ENCODE results near the gene SLBP.

SLBP gene

GRCh38 chr4:1653776-1654175 is 58.3 kb downstream of the SLBP start:
- TF ChIP-seq SIN3A (IDR thresholded peaks at IDR 0.05; ENCODE audit: borderline replicate concordance, insufficient read depth, low read length), result no peak
- TF ChIP-seq TAF1 (IDR thresholded peaks at IDR 0.05; ENCODE audit: borderline replicate concordance, insufficient read depth, low read length), result no peak
- no peak for TF ChIP-seq POLR2AphosphoS5 (IDR thresholded peaks at IDR 0.05; ENCODE audit: low read depth, low read length)
- TF ChIP-seq FOXP2 (optimal IDR thresholded peaks at IDR 0.05; ENCODE audit: borderline replicate concordance, extremely low read depth, extremely low read length, insufficient read depth), result no peak
- TF ChIP-seq REST (IDR thresholded peaks at IDR 0.05; ENCODE audit: insufficient read depth in 1 of 2, low read depth in 2 of 2, low read length in 2 of 2), result no peak

- no peak for TF ChIP-seq TAF1 (IDR thresholded peaks at IDR 0.05; ENCODE audit: borderline replicate concordance, insufficient read depth, low read length)
- no peak for TF ChIP-seq REST (IDR thresholded peaks at IDR 0.05; ENCODE audit: insufficient read depth in 1 of 2, low read depth in 2 of 2, low read length in 2 of 2)
Measured at GRCh38 chr4:1652088-1652487, 60.0 kb downstream of the SLBP start.

GRCh38 chr4:1651609-1652008 is 60.5 kb downstream of the SLBP start:
- TF ChIP-seq POLR2AphosphoS5 (IDR thresholded peaks at IDR 0.05; ENCODE audit: low read depth, low read length) (no peak), TAF1 (IDR thresholded peaks at IDR 0.05; ENCODE audit: borderline replicate concordance, insufficient read depth, low read length) (no peak), FOXP2 (optimal IDR thresholded peaks at IDR 0.05; ENCODE audit: borderline replicate concordance, extremely low read depth, extremely low read length, insufficient read depth) (no peak), SIN3A (IDR thresholded peaks at IDR 0.05; ENCODE audit: borderline replicate concordance, insufficient read depth, low read length) (no peak), REST (IDR thresholded peaks at IDR 0.05; ENCODE audit: insufficient read depth in 1 of 2, low read depth in 2 of 2, low read length in 2 of 2) (no peak)

- TF ChIP-seq SIN3A (IDR thresholded peaks at IDR 0.05; ENCODE audit: borderline replicate concordance, insufficient read depth, low read length), result no peak
- TF ChIP-seq REST (IDR thresholded peaks at IDR 0.05; ENCODE audit: insufficient read depth in 1 of 2, low read depth in 2 of 2, low read length in 2 of 2), result no peak
- no peak for TF ChIP-seq POLR2AphosphoS5 (IDR thresholded peaks at IDR 0.05; ENCODE audit: low read depth, low read length)
- TF ChIP-seq TAF1 (IDR thresholded peaks at IDR 0.05; ENCODE audit: borderline replicate concordance, insufficient read depth, low read length), result no peak
- no peak for TF ChIP-seq FOXP2 (optimal IDR thresholded peaks at IDR 0.05; ENCODE audit: borderline replicate concordance, extremely low read depth, extremely low read length, insufficient read depth)
Measured at GRCh38 chr4:1648962-1649361, 63.2 kb downstream of the SLBP start.

- TF ChIP-seq FOXP2 (optimal IDR thresholded peaks at IDR 0.05; ENCODE audit: borderline replicate concordance, extremely low read depth, extremely low read length, insufficient read depth) (no peak), TAF1 (IDR thresholded peaks at IDR 0.05; ENCODE audit: borderline replicate concordance, insufficient read depth, low read length) (no peak), POLR2AphosphoS5 (IDR thresholded peaks at IDR 0.05; ENCODE audit: low read depth, low read length) (no peak), REST (IDR thresholded peaks at IDR 0.05; ENCODE audit: insufficient read depth in 1 of 2, low read depth in 2 of 2, low read length in 2 of 2) (no peak), SIN3A (IDR thresholded peaks at IDR 0.05; ENCODE audit: borderline replicate concordance, insufficient read depth, low read length) (no peak)
Measured at GRCh38 chr4:1647432-1647831, 64.7 kb downstream of the SLBP start.
